Effector CD8-positive, alpha-beta T cell (primary cell): ENCODE measurements around the gene CSPG5.

ENCODE experiments used
- DNase-seq: peaks from one replicate; lab custom pipeline; 2025; lab: John Stamatoyannopoulos, UW
- total RNA-seq, 4 experiments: gene quantifications; one replicate each; lab custom pipeline; 2026; lab: John Stamatoyannopoulos, UW

CSPG5 gene, protein sequence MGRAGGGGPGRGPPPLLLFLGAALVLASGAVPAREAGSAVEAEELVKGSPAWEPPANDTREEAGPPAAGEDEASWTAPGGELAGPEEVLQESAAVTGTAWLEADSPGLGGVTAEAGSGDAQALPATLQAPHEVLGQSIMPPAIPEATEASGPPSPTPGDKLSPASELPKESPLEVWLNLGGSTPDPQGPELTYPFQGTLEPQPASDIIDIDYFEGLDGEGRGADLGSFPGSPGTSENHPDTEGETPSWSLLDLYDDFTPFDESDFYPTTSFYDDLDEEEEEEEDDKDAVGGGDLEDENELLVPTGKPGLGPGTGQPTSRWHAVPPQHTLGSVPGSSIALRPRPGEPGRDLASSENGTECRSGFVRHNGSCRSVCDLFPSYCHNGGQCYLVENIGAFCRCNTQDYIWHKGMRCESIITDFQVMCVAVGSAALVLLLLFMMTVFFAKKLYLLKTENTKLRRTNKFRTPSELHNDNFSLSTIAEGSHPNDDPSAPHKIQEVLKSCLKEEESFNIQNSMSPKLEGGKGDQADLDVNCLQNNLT
- total RNA-seq, result 0.19 to 1.2 (median 0.63) reads per million in 4 experiments

DNA sequence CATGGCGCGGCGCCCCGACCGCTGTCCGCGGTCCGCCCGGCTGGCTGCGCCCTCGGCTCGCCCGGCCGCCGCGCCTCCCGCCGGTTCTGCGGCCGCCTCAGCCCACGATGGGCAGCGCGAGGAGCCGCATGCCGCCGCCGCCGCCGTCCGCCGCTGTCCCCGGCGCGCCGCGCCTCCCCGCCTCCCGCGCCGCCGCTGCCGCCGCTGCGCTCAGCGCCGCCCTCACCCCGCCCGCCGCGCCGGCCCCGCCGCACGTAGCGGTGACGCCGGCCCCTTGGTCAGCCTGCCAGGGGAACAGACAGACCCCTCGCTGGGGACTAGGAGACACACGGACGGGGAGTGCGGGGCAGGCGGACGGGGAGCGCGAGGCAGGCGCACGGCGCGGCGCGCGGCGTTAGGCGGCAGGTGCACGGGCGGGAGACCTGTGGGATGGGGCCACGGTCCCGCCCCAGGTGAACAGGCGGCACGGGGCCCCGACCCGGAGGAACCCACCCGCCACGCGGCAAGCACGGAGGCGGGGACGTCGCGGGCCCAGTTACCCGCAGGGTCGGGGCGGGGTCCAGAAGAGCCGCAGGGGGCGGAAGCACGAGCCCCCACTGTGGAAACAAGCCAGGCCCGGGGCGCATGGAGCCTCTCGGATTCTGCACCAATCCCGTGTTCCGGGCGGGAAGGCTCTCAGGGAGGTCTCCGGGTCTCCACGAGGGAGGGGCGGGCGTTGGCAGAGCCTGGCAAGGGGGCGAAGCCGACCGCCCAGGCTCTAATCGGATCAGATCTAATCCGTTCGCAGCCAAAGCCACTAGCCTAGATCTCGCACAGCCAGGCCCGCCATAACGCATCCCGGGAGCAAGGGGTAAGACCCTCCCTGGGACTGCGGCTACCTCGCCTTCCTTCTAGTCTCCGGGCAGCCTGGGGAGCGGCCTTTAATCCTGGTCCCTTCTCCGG, at the start of gene CSPG5:
Gene CSPG5, minus strand, starts transcription at position 175 of the 942 bp plus-strand sequence. Its CDS starts 172 bp downstream, at position 3.
- DNase-seq, result no peak

DNA sequence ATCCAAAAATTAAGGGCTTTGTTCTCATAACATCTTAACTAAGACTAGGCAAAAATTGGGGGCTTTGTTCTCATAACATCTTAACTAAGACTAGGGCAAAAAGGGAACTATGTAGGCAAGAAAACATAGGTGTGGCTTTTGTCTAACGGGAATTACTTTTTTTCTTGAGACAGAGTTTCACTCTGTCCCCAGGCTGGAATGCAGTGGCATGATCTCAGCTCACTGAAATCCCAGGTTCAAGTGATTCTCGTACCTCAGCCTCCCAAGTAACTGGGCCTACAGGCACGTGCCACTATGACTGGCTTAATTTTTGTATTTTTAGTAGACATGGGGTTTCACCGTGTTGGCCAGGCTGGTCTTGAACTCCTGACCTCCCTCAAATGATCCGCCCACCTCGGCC, 49.8 kb upstream of the CSPG5 start:
- DNase-seq, result no peak

DNA sequence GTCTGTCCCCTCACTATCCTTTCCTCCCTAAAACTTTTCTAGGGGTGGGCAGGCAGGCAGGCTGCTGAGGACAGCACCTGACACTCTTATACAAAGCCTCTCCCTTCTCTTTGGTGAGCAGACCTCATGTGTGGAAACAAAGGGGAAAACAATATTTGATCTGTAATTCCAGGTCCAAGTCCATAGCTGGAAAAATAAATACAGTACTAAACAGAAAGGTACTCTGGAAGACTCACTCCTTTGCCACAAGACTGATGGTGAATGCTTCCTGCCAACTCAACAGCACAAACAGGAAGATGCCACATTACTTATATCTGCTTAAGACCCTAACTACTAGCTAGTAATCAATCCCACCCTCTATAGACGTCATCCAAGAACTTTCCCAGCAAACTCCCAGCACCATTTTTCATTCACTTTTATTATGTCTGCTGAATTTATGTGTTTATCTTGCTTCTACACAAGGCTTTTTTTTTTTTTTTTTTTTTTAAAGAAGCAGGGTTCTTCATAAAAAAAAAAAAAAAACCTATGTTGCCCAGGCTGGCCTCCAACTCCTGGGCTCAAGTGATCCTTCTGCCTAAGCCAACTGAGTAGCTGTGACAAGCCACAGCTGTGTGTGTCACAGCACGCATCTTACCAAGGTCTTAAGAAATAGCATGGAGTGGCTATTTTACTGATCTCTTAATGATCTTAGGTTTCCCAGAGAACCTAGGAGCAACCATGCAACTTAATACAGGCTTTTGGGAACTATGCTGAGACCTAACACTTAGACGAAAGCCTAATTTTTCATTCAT, 44.2 kb upstream of the CSPG5 start:
- no peak for DNase-seq

DNA sequence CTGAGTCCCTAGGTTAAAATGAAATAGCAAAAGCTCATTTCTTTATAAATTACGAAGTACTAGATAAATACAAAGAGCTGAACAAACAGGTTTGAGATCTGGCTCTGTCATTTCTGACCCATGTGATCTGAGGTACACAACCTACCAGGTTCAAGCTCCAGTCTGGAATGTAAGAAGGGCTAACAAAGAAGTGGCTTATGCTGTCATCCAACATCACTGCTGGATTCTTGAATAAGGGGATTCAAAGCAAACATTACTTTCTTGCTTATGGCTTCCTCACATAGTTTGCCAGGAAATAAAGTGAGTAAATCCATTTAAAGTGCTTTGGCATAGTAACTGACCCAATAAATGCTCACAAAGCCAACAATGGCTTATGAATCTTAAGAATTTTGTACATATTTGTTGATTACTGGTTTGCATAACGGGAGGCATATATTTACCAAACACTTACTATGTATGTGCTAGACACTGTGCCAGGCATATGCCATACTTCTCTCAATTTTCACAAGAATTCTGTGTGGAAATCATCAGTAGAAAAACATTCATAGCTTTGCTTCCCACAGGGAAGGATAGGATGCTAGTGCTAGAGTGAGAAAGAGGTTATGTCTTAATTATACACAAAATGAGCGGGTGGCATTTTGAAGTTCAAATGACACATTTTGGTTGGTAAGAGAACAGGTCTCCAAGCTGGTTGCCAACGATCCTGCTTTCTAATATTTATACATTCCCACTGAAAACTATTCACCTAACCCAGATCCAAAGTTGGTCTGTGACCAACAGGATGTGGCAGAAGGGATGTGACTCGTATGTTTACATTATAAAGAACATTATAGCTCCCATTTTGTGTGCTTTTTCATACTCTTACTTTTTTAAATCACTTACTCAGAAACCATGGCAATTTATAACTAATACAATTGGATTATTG, 38.7 kb upstream of the CSPG5 start:
- DNase-seq, result no peak

DNA sequence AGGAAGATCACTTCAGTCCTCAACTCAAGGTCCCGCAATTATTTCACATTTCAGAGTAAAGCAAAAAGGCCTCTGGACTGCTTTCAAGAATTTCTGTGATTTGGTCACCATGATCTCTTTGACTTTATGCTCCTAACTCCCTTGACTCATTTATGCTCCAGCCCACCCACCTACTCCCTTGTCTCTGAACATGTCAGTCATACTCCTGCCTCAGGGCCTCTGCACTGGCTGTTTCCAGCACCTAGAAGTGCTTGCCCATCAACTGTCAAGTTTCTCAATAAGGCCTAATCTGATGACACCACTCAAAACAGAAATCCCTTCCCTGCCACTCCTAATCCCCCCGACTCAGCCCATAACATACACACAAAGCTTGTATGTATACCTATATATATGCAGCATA, 36.1 kb upstream of the CSPG5 start:
- no peak for DNase-seq

DNA sequence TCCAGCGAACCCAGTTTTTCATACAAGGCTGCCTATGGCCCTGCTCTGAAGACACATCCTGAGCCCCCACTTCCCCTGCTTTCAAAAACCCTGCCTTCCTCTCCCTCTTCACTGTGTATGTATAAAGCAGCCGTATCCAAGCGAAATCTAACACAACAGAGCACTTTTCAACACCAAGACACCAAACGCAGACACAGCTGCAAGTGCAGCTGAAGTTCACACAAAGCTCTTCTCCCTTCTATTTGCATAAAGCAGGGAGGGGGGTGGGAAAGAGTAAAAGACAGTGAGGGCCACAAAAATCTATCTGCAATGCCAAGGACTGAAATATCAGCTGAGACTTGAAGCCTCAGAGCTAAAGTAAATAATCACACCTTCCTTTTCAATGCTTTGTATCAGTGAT, 35.1 kb upstream of the CSPG5 start:
- no peak for DNase-seq

DNA sequence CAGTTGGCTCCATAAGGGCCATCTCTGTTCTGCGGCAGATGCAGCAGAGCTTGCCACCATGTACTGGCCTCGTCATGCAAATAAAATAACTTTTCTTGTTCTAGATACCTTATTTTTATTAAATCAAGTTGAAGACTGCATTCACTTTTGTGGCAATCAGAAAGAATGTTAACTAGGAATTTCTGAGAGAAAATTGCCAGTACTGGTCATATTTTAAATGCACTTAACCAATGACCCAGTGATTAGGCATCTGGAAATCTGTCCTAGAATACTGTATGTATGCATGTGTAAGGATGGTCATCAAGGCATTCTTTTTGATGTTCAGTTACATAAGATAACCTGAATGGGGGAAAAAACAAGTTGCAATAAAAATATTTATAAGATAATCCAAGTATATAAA, 34.2 kb upstream of the CSPG5 start:
- no peak for DNase-seq

DNA sequence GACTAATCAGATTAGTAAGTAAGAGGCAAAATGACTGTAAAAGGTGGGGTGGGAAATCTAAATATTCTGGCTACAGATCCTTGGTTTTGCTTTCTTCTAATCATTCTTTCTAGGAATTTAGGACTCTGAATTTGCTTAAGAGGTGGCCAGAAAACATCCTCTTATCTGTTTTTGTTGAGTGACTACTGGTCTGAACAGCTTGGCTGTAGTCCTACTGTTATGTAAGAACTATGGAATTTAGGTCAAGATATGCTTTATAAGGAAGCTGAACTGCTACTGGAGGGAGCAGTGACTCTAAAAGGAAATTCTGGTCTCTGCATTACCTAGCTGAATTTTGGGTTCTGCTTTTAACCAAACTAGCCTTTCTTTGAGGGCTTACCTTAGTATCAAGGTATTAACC, 33.5 kb upstream of the CSPG5 start:
- DNase-seq, result no peak

DNA sequence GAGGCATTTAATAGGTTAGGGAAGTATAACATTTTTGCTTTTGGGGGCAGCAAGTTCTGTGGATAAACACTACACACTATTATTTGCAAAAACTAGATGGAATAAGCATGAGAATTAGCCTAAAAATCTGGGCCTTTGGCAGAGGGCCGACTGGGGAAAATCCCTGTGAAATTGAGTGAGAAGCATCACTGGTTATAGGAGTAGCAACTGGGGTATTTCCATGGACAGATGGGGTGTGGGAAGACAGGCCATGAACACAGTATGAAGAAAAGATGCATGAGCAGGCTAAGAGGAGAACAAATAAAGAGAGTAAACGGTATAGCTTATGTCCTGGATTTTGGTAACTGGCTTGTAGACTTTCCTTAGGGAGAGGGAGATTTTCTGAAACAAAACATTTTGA, 32.9 kb upstream of the CSPG5 start:
- DNase-seq, result no peak

DNA sequence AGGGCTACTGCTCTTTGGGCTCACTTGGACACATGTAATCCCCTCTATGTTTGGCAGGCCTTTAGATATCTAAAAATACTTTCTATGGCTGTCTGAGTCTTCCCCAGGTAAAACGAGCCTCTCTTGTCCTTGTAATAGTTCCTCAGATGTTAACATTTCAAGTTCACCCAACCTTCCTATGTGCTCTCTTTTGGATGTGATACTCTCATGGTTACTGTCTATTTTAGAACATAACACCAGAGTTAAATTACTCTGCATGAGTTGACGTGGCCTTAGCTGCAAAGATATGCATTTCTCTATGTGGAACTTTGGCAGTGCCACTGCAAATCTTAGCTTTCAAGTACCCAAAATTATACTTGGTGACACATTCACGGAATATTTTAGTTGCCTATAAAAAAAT, 31.9 kb upstream of the CSPG5 start:
- DNase-seq, result no peak

DNA sequence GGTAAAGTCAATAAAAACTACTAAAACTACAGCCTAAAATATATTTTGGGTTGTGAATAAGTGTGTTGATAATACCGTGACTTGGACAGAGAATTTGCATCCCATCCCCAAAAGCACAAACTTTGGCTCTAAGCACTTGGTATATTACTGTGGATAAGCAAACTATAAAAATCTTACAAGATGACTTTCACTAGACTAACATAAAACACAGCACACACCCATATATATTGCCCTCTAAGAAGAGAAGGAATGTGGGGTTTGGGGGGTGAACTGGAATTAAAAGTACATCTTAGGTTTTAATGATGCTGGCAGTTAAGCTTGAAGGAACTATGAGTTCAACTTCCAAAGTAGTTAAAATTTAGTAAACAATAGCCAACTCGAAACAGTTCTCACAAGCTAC, 28.7 kb upstream of the CSPG5 start:
- DNase-seq, result no peak

DNA sequence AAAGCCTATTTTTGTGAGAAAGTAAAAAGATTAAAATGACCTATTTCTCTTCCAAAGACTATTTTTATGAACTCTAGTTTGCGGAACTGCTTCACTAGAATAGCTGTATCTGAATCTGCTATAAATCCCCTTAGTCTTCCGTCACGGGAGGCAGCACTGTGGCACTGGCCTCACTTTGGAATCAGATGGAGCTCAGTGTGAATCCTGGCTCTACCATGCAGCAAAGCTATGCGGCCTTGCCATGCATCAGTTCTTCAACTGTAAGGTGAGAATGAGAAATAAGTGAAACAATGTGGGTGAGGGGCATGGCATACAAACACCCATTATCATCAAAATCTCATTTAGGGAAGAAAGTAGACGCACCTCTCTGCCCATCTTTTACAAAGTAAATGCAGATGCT, 27.5 kb upstream of the CSPG5 start:
- no peak for DNase-seq

DNA sequence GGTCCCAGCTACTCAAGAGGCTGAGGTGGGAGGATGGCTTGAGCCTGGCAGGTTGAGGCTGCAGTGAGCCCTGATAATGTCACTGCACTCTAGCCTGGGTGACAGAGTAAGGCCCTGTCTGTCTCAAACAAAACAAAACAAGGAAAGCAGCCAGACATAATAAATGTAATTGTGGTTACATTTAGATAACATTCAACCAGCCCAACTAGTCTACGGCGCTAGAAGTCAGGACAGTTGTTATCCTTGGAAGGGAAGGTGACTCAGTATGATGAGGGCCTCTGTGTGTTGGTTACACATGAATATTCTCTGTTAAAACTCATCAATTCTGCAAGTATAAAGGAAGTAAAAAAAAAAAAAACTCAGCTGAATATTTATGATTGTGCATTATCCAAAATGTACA, 27.0 kb upstream of the CSPG5 start:
- DNase-seq, result no peak

DNA sequence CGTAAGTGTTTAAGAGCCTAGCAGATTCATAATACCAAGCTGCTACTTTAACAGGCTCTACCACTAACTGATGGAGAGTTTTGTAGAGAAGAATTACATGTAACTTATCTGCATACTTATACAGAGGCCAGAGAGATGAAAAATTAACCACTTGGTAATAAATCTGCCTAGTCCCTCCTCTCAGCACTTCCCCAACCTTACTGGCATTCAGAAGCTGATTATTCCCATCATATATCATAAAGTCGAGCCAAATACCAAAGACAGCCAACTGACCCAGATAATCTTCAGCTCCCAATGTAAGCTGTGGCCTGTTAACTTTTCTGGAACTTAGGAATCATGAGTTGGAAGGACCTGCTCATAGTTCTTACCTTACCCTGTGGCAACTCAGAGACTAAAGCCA, 25.5 kb upstream of the CSPG5 start:
- DNase-seq, result no peak

DNA sequence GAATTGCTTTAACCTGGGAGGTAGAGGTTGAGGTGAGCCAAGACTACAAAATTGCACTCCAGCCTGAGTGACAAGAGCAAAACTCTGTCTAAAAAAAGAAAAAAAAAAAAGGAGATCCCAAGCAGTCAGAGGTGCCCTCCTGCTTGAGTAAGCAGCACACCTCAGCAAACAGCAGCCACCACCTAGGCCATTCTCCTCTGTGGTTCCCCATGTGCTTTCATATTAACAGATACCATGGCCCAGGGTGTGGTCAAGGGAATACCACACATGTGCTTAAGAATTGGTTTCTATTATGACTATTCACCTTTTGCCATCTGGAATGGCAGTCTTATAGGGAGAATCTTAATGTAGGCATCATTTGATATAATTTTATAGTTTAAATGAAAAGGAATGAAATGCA, 24.7 kb upstream of the CSPG5 start:
- no peak for DNase-seq

DNA sequence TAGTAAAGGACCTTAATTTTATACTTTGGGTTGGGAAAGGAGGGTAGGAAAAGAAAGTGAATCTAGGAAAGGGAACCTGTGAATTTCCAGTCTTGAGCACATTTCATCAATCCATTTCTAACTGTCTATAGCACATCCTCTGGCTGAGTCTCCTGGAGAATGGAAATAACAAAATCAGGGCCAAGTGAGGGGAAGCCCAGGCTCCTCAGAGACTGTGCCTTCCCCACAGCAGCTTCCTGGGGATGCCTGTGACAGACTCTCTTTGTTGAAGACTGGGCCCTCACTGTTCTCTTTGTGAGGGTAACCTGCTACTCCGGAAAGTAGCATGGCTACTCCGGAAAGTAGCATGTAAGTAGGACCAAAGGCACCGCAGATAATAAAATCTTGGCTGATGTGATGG, 22.6 kb upstream of the CSPG5 start:
- no peak for DNase-seq

DNA sequence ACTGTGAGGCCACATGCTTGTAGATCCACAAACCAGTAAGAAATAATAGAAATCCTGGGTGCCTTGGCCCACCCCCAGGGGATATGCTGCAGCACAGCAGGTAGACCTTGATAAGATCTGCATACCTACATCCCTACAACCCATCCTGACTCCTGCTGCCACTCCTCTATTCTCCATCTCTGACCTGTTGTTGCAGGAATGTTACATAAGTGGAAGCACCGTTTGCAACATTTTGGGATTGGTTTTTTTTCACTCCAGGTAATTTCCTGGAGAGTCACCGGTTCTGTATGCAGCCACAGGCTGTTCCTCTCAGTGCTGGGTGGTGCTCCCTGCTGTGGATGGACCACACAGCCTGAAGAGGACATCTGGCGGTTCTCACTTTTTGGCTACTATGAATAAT, 16.1 kb upstream of the CSPG5 start:
- DNase-seq, result no peak

DNA sequence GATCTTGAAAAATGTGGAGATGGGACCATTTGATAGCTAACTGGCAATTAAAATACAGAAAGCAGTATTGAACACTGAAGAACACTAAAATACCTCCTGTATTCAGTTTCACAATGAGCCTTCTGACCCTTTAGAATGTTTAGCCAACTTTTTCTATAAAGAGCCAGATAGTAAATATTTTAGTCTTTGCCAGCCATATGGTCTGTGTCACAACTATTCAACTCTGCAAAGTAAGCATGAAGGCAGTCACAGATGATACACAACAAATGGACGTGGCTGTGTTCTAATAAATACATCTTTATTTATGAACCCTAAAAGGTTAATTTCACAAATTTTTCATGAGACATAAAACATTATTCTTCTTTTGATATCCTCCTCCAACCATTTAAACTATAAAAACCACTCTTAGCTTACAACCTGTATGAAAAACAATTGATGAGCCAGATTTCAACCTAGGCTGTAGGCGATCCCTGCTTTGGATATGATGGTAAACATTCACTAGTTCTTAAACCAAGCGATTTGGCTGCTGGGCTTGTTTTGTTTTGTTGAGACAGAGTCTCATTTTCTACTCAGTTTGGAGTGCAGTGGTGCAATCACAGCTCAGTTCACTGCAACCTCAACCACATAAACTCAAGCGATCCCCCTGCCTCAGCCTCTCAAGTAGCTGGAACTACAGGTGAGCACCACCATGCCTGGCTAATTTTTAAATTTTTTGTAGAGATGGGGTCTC, 13.6 kb upstream of the CSPG5 start:
- DNase-seq, result no peak

DNA sequence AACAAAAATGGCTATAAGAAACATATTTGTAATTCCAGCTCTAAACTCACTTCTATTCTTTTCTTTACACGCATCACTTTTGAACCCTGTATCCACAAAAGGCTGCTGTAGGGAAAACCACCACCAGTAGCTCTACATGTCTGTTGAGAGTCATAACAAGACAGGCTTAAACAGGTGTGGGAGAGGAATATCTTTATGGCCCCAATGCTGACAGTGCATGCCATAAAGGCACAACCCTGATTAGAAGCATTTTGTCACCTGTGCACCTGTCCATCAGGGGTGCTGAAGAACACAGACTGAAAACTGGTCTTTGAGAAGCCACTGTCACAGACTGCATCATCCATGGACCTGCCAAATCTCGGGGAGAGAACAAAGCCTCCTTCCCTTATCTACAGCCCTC, 11.6 kb upstream of the CSPG5 start:
- no peak for DNase-seq

DNA sequence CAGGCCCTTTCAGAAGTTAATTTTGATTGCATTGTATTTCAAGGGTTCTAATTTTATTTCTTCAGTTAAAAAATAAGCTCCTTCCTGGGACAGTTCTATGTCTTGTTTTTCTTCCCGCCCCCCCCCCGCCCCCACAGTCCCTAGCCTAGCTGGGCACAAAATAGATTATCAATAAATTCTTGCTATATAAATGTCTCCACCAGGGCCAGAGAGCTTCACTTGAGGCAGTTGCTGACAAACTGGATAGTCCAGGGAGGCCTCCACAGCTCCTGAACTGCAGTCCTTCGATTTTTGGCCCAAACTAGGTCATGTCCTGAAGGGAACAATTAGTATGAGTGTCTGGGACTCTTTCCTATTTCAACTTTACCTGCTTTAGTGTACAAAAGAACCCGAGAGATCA, 9.9 kb upstream of the CSPG5 start:
- no peak for DNase-seq
